Measurements from ENCODE around the gene VIM. TPM values are rescaled to one million over a fixed set of nuclear protein-coding genes. Genes with fewer than 3 reads are reported as not detected.

The VIM gene
- total RNA-seq, 2 experiments from 2014 or later, result 0.88 to 3.4 TPM

- H3K4me1 ChIP-seq (ENCODE audit: insufficient read depth, low read length, poor library complexity, severe bottlenecking), result peaks cover 5% of the 10 kb centered on the region
- no peak overlapping the region for H3K4me3 ChIP-seq (ENCODE audit: low read depth, low read length, poor library complexity, severe bottlenecking)
- CTCF ChIA-PET (ENCODE audit: unreplicated experiment), result no interaction called here
- H3K36me3 ChIP-seq (ENCODE audit: insufficient read depth, low read length), result no peaks in the 10 kb centered on the region
- H3K4me2 ChIP-seq (ENCODE audit: low read length), result no peak overlapping the region
- TF ChIP-seq EZH2phosphoT487 (IDR thresholded peaks at IDR 0.05; ENCODE audit: borderline replicate concordance, low read depth, low read length), result no peak
- H4K20me1 ChIP-seq (ENCODE audit: insufficient read depth, low read length), result no peaks in the 10 kb centered on the region
- no peaks in the 10 kb centered on the region for H3K79me2 ChIP-seq (ENCODE audit: insufficient read depth, low read depth, low read length)
- H3K9me2 ChIP-seq (ENCODE audit: insufficient read depth, low read length), result 0 out of 2 replicates have a peak, but pooled peaks cover 6% of the 10 kb centered on the region
- no peak overlapping the region for H3K27ac ChIP-seq (ENCODE audit: low read depth, low read length, poor library complexity, severe bottlenecking)
- intact Hi-C loops (cut with micrococcal nuclease; ENCODE audit: unreplicated experiment), result no loop called here
- no TSS peak for BruUV-seq (replicated peaks)
- POLR2A ChIA-PET, result interaction anchor here (0.5 to 2.3 kb wide), 2 partner anchors 24 to 202 kb away, joined by 3 to 6 read pairs; no protein-coding TSS in a partner anchor
- no peak overlapping the region for H2AFZ ChIP-seq (ENCODE audit: low read length)
- DNase-seq (ENCODE audit: low spot score), result no peak
- H3K9me3 ChIP-seq (ENCODE audit: low read length), result no peaks in the 10 kb centered on the region
Observed at GRCh38 chr10:17206210-17206709, 21.8 kb upstream of the VIM start.

GRCh38 chr10:17208476-17208875, 19.6 kb upstream of the VIM start:
- no peak for DNase-seq (ENCODE audit: low spot score)
- Histone ChIP-seq H3K9me2 (ENCODE audit: insufficient read depth, low read length) (no peaks in the 10 kb centered on the region), H3K27ac (ENCODE audit: low read depth, low read length, poor library complexity, severe bottlenecking) (no peak overlapping the region), H3K79me2 (ENCODE audit: insufficient read depth, low read depth, low read length) (no peaks in the 10 kb centered on the region), H3K4me2 (ENCODE audit: low read length) (no peak overlapping the region), H3K9me3 (ENCODE audit: low read length) (no peaks in the 10 kb centered on the region), H4K20me1 (ENCODE audit: insufficient read depth, low read length) (no peaks in the 10 kb centered on the region), H2AFZ (ENCODE audit: low read length) (no peak overlapping the region), H3K36me3 (ENCODE audit: insufficient read depth, low read length) (no peaks in the 10 kb centered on the region), H3K4me3 (ENCODE audit: low read depth, low read length, poor library complexity, severe bottlenecking) (no peak overlapping the region), H3K4me1 (ENCODE audit: insufficient read depth, low read length, poor library complexity, severe bottlenecking) (no peaks in the 10 kb centered on the region)
- CTCF ChIA-PET (ENCODE audit: unreplicated experiment), result no interaction called here
- POLR2A ChIA-PET, result interaction anchor here (0.6 kb wide), 2 partner anchors 17 to 22 kb away, joined by 3 to 4 read pairs; no protein-coding TSS in a partner anchor
- intact Hi-C loops (cut with micrococcal nuclease; ENCODE audit: unreplicated experiment), result no loop called here
- TF ChIP-seq EZH2phosphoT487 (IDR thresholded peaks at IDR 0.05; ENCODE audit: borderline replicate concordance, low read depth, low read length) (no peak), CTCF (conservative IDR thresholded peaks at IDR 0.05; ENCODE audit: low read length) (no peak)
- BruUV-seq (replicated peaks), result no TSS peak

GRCh38 chr10:17209302-17209701, 18.7 kb upstream of the VIM start:
- Histone ChIP-seq H3K9me2 (ENCODE audit: insufficient read depth, low read length) (no peaks in the 10 kb centered on the region), H4K20me1 (ENCODE audit: insufficient read depth, low read length) (no peaks in the 10 kb centered on the region), H2AFZ (ENCODE audit: low read length) (no peak overlapping the region), H3K4me3 (ENCODE audit: low read depth, low read length, poor library complexity, severe bottlenecking) (no peak overlapping the region), H3K4me2 (ENCODE audit: low read length) (no peak overlapping the region), H3K9me3 (ENCODE audit: low read length) (no peaks in the 10 kb centered on the region), H3K79me2 (ENCODE audit: insufficient read depth, low read depth, low read length) (no peaks in the 10 kb centered on the region), H3K27ac (ENCODE audit: low read depth, low read length, poor library complexity, severe bottlenecking) (no peak overlapping the region), H3K36me3 (ENCODE audit: insufficient read depth, low read length) (no peaks in the 10 kb centered on the region), H3K4me1 (ENCODE audit: insufficient read depth, low read length, poor library complexity, severe bottlenecking) (no peaks in the 10 kb centered on the region)
- BruUV-seq (replicated peaks), result no TSS peak
- intact Hi-C loops (cut with micrococcal nuclease; ENCODE audit: unreplicated experiment), result no loop called here
- no peak for DNase-seq (ENCODE audit: low spot score)
- no peak for TF ChIP-seq EZH2phosphoT487 (IDR thresholded peaks at IDR 0.05; ENCODE audit: borderline replicate concordance, low read depth, low read length)
- no peak for TF ChIP-seq CTCF (conservative IDR thresholded peaks at IDR 0.05; ENCODE audit: low read length)
- ChIA-PET POLR2A (interaction anchor here (0.6 kb wide), 1 partner anchor 16 kb away, joined by 3 read pairs; no protein-coding TSS in a partner anchor), CTCF (ENCODE audit: unreplicated experiment) (no interaction called here)
